PC-9 (cell line): ENCODE data around the gene DRD2.

Source experiments
- EZH2 ChIP-seq: fragments of 200-600 bp; sonication (generic); IDR thresholded peaks from 2 replicates; pipeline ENCODE4 v1.8.0; 2017; ENCODE audit warnings: antibody characterized with exemption, low read depth
- TF ChIP-seq, protein P1 (sequence below): fragments of 200-600 bp; sonication (generic); conservative IDR thresholded peaks from 2 replicates; pipeline ENCODE4 v1.6.1; 2017; ENCODE audit warnings: mixed run types, antibody characterized with exemption, mild to moderate bottlenecking, moderate library complexity

DNA sequence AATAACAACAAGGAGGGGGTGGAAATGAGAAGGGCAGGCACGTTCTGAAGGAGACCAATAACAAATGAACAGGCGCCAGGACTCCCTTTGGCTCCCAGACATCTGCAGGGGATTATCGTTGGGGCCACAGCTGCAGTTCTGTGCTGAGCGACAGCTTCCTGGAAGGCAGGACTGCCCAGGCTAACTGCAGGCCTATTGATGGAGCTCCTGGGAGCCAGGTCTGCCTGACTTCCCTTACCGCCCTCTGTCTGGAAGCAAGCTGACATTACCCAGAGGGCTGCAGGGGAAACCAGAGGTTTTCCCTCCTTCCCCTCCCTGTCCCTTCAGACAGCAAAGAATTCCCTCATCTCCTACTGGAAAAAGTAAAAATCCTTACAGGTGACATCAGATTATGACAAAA lies 5.0 kb downstream of the DRD2 start:
- TF ChIP-seq, protein P1, sequence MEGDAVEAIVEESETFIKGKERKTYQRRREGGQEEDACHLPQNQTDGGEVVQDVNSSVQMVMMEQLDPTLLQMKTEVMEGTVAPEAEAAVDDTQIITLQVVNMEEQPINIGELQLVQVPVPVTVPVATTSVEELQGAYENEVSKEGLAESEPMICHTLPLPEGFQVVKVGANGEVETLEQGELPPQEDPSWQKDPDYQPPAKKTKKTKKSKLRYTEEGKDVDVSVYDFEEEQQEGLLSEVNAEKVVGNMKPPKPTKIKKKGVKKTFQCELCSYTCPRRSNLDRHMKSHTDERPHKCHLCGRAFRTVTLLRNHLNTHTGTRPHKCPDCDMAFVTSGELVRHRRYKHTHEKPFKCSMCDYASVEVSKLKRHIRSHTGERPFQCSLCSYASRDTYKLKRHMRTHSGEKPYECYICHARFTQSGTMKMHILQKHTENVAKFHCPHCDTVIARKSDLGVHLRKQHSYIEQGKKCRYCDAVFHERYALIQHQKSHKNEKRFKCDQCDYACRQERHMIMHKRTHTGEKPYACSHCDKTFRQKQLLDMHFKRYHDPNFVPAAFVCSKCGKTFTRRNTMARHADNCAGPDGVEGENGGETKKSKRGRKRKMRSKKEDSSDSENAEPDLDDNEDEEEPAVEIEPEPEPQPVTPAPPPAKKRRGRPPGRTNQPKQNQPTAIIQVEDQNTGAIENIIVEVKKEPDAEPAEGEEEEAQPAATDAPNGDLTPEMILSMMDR: no peak
- no peak for TF ChIP-seq EZH2
